DND-41 (cell line): ENCODE data around the gene ATAD2B.

Experiments used
- EZH2 ChIP-seq: IDR thresholded peaks from 3 replicates; pipeline ENCODE4 v1.6.1; 2012; ENCODE audit warnings: borderline replicate concordance, low read depth, mild to moderate bottlenecking, moderate library complexity, low read length, inconsistent platforms; ENCODE audit not compliant: severe bottlenecking
- TF ChIP-seq, protein P1 (sequence below): IDR thresholded peaks from 2 replicates; pipeline ENCODE4 v1.5.1; 2012; ENCODE audit warnings: borderline replicate concordance, low read length, moderate library complexity, mild to moderate bottlenecking; ENCODE audit not compliant: poor library complexity, severe bottlenecking; ENCODE audit errors: extremely low read depth

DNA sequence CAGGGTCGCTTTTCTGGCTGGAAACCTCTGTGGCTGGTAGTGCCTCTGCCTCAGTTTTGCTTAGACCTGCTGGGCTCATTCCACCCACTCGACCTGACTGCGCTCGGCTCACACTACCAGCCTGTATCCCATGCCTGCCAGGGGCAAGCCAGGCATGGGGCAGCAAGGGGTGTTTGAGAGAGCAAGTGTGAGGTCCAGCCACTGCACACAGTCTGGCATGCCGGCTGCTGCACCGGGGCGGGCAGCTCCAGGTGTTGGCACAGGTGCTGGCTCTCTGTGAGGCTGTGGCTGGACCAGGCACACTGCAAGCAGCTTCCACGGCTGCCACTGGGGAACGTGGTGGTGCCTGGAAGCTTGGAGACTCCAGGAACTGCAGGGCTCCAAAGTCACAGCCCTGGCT lies 90.9 kb downstream of the ATAD2B start:
- TF ChIP-seq, protein P1, sequence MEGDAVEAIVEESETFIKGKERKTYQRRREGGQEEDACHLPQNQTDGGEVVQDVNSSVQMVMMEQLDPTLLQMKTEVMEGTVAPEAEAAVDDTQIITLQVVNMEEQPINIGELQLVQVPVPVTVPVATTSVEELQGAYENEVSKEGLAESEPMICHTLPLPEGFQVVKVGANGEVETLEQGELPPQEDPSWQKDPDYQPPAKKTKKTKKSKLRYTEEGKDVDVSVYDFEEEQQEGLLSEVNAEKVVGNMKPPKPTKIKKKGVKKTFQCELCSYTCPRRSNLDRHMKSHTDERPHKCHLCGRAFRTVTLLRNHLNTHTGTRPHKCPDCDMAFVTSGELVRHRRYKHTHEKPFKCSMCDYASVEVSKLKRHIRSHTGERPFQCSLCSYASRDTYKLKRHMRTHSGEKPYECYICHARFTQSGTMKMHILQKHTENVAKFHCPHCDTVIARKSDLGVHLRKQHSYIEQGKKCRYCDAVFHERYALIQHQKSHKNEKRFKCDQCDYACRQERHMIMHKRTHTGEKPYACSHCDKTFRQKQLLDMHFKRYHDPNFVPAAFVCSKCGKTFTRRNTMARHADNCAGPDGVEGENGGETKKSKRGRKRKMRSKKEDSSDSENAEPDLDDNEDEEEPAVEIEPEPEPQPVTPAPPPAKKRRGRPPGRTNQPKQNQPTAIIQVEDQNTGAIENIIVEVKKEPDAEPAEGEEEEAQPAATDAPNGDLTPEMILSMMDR = no peak
- TF ChIP-seq EZH2 = no peak
